Effector CD4-positive, alpha-beta T cell (primary cell): ENCODE data around the gene EDDM3A.

Experiments used
- DNase-seq: peaks from one replicate; pipeline ENCODE4 v3.0.0-alpha.2; 2020

The EDDM3A gene

GRCh38 chr14:20790464-20791116, 44.9 kb downstream of the EDDM3A start:
- no peak for DNase-seq

DNA sequence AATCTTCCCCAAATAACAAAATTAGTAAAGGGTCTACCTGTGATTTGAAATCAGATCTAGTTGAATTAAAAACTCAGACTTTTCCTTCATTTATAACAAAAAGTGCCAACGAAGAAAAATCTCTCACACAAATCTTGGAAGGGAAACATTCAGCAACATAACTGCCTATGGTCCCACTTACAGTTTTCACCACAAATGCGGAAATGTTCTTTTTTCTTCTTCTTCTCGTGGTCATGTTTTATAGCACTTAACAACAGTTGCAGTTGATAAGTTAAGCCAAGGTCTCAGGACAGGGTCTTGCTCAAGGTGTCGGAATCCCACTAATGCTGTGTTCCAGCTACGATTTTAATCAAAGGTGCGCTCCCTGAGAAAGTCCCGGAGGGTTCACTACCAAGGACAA, 45.5 kb downstream of the EDDM3A start:
- no peak for DNase-seq

- DNase-seq, result no peak
Measured at GRCh38 chr14:20791597-20791996, 45.9 kb downstream of the EDDM3A start.

DNA sequence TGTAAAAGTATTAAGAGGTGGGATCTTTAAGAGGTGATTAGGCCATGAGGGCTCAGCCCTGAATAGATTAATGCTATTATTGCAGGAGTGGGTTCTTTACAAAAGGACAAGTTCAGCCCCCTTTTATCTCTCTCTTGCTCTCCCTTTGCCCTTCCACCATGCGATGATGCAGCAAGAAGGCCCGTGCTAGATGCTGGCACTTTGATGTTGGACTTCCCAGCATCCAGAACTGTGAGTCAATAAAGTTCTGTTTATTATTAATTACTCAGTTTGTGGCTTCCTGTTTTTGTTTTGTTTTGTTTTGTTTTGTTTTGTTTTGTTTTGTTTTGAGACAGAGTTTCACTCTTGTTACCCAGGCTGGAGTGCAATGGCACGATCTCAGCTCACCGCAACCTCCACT, 46.9 kb downstream of the EDDM3A start:
- no peak for DNase-seq

- DNase-seq, result no peak
Measured at GRCh38 chr14:20794644-20795369, 49.1 kb downstream of the EDDM3A start.

- DNase-seq, result no peak
Measured at GRCh38 chr14:20797164-20797563, 51.5 kb downstream of the EDDM3A start.
